Stomach smooth muscle (tissue), 2 donors: Measurements from ENCODE around the gene LANCL2.
"Not testable (repeated sequence)": the region's sequence is repeated elsewhere in the genome, so short reads cannot be mapped to it uniquely, and the experiment has no call there.

Source experiments
- H3K27ac ChIP-seq: one replicate; pipeline ENCODE4 v1.7.0; 2013; ENCODE audit warnings: mild to moderate bottlenecking, low read length, inconsistent platforms
- H3K27me3 ChIP-seq, 2 donors: one replicate each; pipeline ENCODE4 v1.7.0; 2013; ENCODE audit warnings: low read length in 2 of 2; ENCODE audit not compliant: insufficient read depth in 2 of 2, control insufficient read depth in 1 of 2
- H3K36me3 ChIP-seq, 2 donors: one replicate each; pipeline ENCODE4 v1.7.0; 2013; ENCODE audit warnings: low read length in 2 of 2; ENCODE audit not compliant: control insufficient read depth in 2 of 2, insufficient read depth in 2 of 2
- H3K4me1 ChIP-seq: one replicate; pipeline ENCODE4 v1.7.0; 2013; ENCODE audit warnings: low read length; ENCODE audit not compliant: control insufficient read depth, insufficient read depth
- H3K4me3 ChIP-seq, 2 donors: one replicate each; pipeline ENCODE4 v1.7.0; 2013; ENCODE audit warnings: low read length in 2 of 2
- H3K9ac ChIP-seq, 2 donors: one replicate each; pipeline ENCODE4 v1.7.0; 2013; ENCODE audit warnings: low read length in 2 of 2, mild to moderate bottlenecking in 1 of 2
- H3K9me3 ChIP-seq, 2 donors: one replicate each; pipeline ENCODE4 v1.7.0; 2013; ENCODE audit warnings: low read length in 2 of 2; ENCODE audit not compliant: control insufficient read depth in 2 of 2
- donor health status: healthy.
- donor health status: Pancreatic carcinoma.

LANCL2 gene

DNA sequence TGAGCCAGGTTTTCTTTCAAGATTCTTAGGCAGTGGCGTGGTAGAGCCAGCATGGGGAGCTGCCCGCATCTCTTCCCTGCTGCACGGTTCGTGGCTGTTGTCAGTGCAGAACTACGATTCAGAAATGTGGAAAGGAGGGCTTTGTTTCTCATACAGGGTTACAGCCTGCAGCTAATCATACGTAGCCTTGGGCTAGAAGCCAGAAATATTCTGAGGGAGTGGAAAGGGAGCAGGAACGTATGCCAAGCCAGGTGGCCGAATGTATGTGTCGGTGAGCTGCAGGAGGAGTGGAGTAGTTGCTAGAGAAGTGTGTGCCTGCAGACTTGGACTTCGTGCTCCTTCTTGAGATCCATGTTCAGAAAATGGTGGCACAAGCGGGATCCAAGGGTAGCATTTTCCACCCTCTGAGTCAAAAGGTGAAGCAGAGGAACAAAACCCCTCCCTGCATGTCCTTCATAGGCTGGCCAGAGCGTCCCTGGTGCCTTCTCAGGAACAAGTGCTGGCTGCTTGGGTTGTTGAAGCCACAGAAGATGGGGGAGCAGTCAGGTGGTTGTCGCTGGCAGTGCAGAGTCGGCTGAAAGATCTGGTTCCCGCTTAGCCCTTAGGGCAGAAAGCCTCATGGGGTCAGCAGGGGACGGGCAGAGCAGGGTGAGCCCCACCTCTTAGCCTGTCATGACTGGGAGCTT, 40.9 kb downstream of the LANCL2 start:
- no peaks in the 10 kb centered on the region for H3K4me1 ChIP-seq

DNA sequence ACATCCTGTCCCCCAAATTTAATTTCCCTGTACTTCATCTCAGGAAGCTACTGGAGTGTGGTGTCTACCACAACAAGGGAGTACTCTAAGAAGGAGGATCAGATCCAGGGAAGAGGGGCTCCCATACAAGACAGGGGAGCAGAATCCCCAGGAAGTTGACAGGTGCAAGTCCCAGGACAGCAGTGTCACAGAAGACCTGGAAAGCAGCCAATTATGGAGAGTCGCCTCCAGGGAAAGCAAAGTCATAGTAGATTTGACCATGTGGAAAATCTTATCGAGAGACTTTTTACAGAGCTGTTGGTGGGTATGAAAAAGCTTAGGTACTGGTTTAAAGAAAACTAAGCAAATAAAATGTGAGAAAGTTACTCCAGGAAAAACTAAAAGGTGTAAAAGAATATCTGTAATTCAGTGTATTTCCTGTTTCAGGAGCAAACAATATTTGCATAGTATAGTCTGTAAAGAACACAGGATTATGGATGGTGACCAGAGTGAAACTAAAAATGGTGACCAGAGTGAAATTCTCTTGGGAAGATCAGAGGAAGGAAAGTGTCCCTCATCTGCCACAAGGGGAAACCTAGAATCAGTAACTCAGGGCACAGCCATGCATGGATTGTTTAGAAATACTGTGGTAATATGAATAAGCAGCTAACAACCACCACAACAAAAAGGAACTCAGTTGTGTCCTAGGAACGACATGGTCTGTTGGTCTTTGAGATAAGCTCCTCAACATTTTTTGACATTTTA, 44.5 kb downstream of the LANCL2 start:
- no peaks in the 10 kb centered on the region for H3K4me1 ChIP-seq
- no peaks in the 10 kb centered on the region for H3K27me3 ChIP-seq
- H3K4me3 ChIP-seq: no peak overlapping the region
- H3K9me3 ChIP-seq: no peaks in the 10 kb centered on the region
- H3K9ac ChIP-seq: no peak overlapping the region
- H3K27ac ChIP-seq: no peak overlapping the region
- peaks cover 2 to 4% of the 10 kb centered on the region in 2 donors for H3K36me3 ChIP-seq

More for the DNA sequence above, 40.9 kb downstream of the LANCL2 start:
- H3K9ac ChIP-seq: no peak overlapping the region
- no peaks in the 10 kb centered on the region for H3K27me3 ChIP-seq
- no peak overlapping the region for H3K27ac ChIP-seq
- H3K36me3 ChIP-seq: peaks cover 4 to 5% of the 10 kb centered on the region in 2 donors
- no peaks in the 10 kb centered on the region for H3K9me3 ChIP-seq
- no peak overlapping the region for H3K4me3 ChIP-seq

DNA sequence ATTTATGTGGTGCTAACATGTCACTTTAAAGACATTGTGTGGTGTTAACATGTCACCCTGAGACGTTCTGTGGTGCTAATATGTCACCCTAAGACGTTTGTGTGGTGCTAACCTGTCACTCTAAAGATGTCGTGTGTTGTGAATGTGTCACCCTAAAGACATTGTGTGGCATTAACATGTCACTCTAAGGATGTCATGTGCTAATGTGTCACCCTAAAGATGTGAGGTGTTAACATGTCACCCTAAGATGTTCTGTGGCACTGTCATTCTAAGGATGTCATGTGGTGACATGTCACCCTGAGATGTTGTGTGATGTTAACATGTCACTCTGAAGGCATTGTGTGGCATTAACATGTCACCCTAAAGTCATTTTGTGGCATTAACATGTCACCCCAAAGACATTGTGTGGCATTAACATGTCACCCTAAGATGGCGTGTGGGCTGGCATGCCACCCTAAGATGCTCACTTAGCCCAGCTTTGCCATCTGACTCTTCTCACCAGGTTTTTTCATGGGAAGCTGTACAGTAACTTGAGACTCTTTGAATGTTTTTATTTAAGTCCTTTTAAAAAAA, 45.6 kb downstream of the LANCL2 start:
- no peaks in the 10 kb centered on the region for H3K4me1 ChIP-seq
- H3K36me3 ChIP-seq: peaks cover 0 to 4% of the 10 kb centered on the region in 2 donors

DNA sequence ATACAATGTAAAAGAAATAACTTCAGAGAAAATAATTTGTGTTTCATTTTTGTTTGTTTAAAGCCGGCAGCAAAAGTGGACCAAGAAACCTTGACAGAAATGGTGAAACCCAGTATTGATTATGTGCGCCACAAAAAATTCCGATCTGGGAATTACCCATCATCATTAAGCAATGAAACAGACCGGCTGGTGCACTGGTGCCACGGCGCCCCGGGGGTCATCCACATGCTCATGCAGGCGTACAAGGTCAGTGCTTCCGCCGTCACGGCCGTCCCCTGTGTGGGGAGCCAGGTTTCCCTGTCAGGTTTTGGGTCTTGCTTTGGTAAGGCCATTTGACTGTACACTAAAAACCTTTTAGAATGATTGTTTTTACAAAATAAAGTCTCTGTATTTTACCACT, 46.7 kb downstream of the LANCL2 start:
- H3K4me3 ChIP-seq: no peak overlapping the region
- no peaks in the 10 kb centered on the region for H3K9me3 ChIP-seq
- no peaks in the 10 kb centered on the region for H3K27me3 ChIP-seq
- peaks cover 0 to 2% of the 10 kb centered on the region in 2 donors for H3K36me3 ChIP-seq
- H3K4me1 ChIP-seq: no peaks in the 10 kb centered on the region
- H3K9ac ChIP-seq: no peak overlapping the region
- H3K27ac ChIP-seq: no peak overlapping the region

More for the DNA sequence above, 45.6 kb downstream of the LANCL2 start:
- Histone ChIP-seq H3K27me3 (no peaks in the 10 kb centered on the region), H3K9me3 (no peaks in the 10 kb centered on the region), H3K4me3 (no peak overlapping the region), H3K9ac (no peak overlapping the region), H3K27ac (no peak overlapping the region)

DNA sequence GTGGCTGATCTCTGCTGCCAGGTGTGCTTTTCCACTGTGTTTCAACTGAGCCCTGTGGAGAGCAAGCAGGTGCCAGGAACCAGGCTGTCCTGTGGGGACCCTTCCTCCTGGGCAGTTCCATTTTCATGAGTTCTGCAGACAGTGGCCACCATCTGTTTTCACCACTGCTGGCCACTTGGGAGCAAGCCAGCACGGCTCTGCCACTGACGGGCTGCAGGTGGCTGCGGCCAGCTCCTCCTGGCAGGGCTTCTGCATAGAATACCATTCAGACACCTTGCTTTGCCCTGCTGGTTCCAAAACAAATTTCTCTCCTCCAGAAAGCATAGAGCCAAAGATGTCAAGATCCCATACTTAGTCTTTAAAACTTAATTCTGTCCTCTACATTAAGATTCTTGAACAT, 48.3 kb downstream of the LANCL2 start:
- Histone ChIP-seq H3K9me3 (no peaks in the 10 kb centered on the region), H3K9ac (no peak overlapping the region), H3K4me1 (no peaks in the 10 kb centered on the region), H3K27me3 (no peaks in the 10 kb centered on the region), H3K36me3 (no peaks in the 10 kb centered on the region), H3K27ac (no peak overlapping the region), H3K4me3 (no peak overlapping the region)

DNA sequence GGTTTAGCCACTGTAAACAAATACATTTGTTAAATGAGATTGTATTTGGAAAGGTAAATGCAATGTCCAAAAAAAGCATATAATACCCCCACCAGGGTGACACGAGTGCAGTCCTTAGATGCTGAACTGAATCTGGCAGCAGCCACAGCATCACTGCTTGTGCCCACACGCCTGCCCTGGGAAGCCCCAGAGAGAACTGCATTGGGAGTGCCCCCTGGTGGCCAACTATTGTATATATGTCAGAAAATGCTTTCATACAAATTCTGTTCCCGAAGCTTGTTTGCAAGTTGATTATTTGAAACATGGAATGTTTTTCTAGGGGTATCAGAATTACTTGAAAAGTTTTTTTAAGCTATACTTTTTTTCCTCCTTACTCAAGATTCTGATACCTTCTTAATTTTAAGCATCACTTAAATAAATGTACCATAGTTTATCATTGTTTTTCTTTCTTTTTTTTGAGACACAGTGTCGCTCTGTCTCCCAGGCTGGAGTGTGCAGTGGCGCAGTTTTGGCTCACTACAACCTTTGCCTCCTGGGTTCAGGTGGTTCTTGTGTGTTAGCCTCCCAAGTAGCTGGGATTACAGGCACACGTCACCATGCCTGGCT, 50.1 kb downstream of the LANCL2 start:
- H3K4me3 ChIP-seq: no peak overlapping the region
- no peaks in the 10 kb centered on the region for H3K36me3 ChIP-seq
- H3K9me3 ChIP-seq: no peaks in the 10 kb centered on the region
- H3K4me1 ChIP-seq: no peaks in the 10 kb centered on the region
- no peaks in the 10 kb centered on the region for H3K27me3 ChIP-seq
- no peak overlapping the region for H3K9ac ChIP-seq
- no peak overlapping the region for H3K27ac ChIP-seq

DNA sequence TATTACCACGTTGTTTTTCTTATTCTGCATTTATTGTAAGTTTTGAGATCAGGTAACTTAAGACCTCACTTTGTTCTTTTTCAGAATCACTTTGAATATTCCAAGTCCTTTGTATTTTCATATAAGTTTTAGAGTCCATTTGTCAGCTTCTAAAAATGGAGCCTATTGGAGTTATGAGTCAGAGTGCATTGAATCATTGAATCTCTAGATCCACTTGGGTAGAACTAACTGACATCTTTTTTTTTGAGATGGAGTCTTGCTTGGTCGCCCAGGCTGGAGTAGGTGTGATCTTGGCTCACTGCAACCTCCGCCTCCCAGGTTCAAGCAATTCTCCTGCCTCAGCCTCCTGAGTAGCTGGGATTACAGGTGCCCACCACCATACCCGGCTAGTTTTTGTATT, 52.3 kb downstream of the LANCL2 start:
- not testable (repeated sequence) for H3K9me3 ChIP-seq, H3K4me3 ChIP-seq, H3K4me1 ChIP-seq, H3K27ac ChIP-seq, H3K36me3 ChIP-seq, H3K27me3 ChIP-seq, H3K9ac ChIP-seq

DNA sequence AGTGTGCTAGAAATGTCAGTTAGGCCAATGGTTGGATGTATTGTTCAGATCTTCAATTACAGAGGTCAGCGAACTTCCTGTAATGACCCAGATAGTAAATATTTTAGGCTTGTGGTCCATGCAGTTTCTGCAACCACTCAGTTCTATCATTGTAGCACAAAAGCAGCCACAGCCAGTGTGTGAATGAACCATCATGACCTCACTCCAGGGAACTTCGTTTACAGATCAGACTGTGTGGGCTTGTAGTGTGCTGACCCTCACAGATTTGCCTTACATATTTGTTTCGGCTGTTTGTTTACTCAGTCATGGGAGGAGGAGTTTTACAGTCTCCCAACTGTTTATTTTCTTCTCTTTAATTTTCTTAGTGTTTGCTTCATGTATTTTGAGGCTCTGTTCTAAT, 55.4 kb downstream of the LANCL2 start:
- H3K27me3 ChIP-seq: no peaks in the 10 kb centered on the region
- no peak overlapping the region for H3K4me3 ChIP-seq
- peaks cover 4 to 5% of the 10 kb centered on the region in 2 donors for H3K36me3 ChIP-seq
- no peaks in the 10 kb centered on the region for H3K9me3 ChIP-seq
- H3K27ac ChIP-seq: no peak overlapping the region
- H3K9ac ChIP-seq: no peak overlapping the region
- H3K4me1 ChIP-seq: peaks cover 2% of the 10 kb centered on the region

DNA sequence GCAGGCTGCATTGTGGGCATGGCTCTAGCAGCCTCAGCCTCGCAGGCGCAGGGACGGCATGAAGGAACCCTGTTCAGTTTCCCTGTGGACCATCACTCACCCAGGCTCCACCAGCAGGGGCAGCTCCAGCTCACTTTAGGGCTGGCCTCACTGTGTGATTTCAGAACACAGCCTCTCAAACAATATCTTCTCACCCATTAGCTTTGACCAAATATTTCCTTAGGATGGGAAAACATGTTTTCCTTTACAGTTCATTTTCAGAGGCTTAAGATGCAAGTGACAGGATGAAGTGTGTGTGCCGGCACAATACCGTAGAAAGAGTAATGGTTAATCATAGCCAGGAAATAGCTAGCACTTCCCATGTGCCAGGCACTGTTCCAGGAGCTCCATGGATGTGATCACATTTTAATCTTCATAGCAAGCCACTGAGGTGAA, 58.2 kb downstream of the LANCL2 start:
- H3K27me3 ChIP-seq: no peaks in the 10 kb centered on the region
- no peak overlapping the region for H3K4me3 ChIP-seq
- H3K36me3 ChIP-seq: peaks cover 10 to 14% of the 10 kb centered on the region in 2 donors
- H3K27ac ChIP-seq: no peak overlapping the region
- H3K9ac ChIP-seq: no peak overlapping the region
- H3K4me1 ChIP-seq: peaks cover 2% of the 10 kb centered on the region
- no peaks in the 10 kb centered on the region for H3K9me3 ChIP-seq

DNA sequence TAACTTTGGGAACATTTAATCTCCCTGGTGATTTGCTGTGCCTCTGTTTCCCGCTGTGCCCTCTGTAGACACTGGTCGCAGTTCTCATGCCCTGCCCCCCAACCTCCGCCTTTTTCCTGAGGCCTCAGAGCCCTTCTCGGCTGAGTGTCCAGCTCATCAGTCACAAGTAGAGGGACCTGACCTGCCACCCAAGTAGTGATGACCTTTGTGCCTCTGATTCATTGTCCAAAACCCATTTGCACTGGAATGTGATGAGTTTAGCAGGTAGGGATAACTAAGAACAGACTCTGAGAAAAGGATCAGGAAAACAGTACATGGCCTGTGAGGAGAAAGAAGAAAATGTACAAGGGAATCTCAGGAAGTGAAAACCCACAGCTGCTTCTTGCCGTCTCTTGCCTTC, 58.8 kb downstream of the LANCL2 start:
- H3K36me3 ChIP-seq: peaks cover 10 to 14% of the 10 kb centered on the region in 2 donors
- no peak overlapping the region for H3K4me3 ChIP-seq
- H3K9me3 ChIP-seq: no peaks in the 10 kb centered on the region
- H3K27ac ChIP-seq: no peak overlapping the region
- H3K9ac ChIP-seq: no peak overlapping the region
- no peaks in the 10 kb centered on the region for H3K27me3 ChIP-seq
- H3K4me1 ChIP-seq: peaks cover 2% of the 10 kb centered on the region
